HCT116 (cell line): Measurements from ENCODE around the gene MAEA. TPM values are rescaled to one million over a fixed set of nuclear protein-coding genes. Genes with fewer than 3 reads are reported as not detected.

Source experiments
- ATAC-seq: fragments of 200-7000 bp; cut with Tn5 transposase; 2 replicates; pipeline ENCODE4 v1.9.1; 2020; ENCODE audit warnings: mild to moderate bottlenecking, moderate library complexity
- BruUV-seq: library from RNA; stranded (reverse); fragments of 400-500 nt; replicated peaks from 2 replicates; lab custom pipeline; 2021; lab: Mats Ljungman, UMichigan
- CTCF ChIA-PET: fragments of 300-600 bp; sonication (Branson Sonifier 250); formaldehyde crosslinking; loops from one replicate; lab custom pipeline; 2021; ENCODE audit warnings: antibody characterized with exemption; lab: Charles Lee
- POLR2A ChIA-PET: fragments of 300-600, 350-600 bp; sonication (Branson Sonifier 250); formaldehyde crosslinking; loops from one replicate; lab custom pipeline; 2021; ENCODE audit warnings: antibody characterized with exemption; lab: Charles Lee
- RAD21 ChIA-PET, 2 experiments: fragments of 300-600 bp; sonication (Branson Sonifier 250); formaldehyde crosslinking; loops; one replicate each; lab custom pipeline; 2023; ENCODE audit warnings: low total read pairs in 2 of 2; ENCODE audit not compliant: uncharacterized antibody in 2 of 2, unreplicated experiment in 2 of 2, low non-redundant PET in 1 of 2; lab: Charles Lee
- DNase-seq: peaks from one replicate; pipeline ENCODE4 v3.0.0-alpha.2; 2010; ENCODE audit warnings: low read depth, low spot score
- H2AFZ ChIP-seq: fragments of 200-600 bp; shearing (Covaris generic), sonication (generic); 2 replicates; pipeline ENCODE4 v1.6.1; 2017; ENCODE audit warnings: low read depth, mixed run types, mixed read lengths, antibody characterized with exemption, low read length; ENCODE audit not compliant: poor library complexity, severe bottlenecking
- H3K27ac ChIP-seq: 2 replicates; pipeline ENCODE4 v1.5.1; 2012; ENCODE audit warnings: low read depth, low read length
- H3K27me3 ChIP-seq: fragments of 200-600 bp; sonication (generic); 2 replicates; pipeline ENCODE4 v1.6.1; 2016; ENCODE audit warnings: mixed run types, low read length, mixed read lengths; ENCODE audit not compliant: insufficient read depth
- H3K36me3 ChIP-seq, 2 experiments: fragments of 200-500 bp in 1 of 2; fragments of 200-600 bp in 1 of 2; sonication (Bioruptor generic) in 1 of 2; sonication (generic) in 1 of 2; 2 replicates each; pipeline versions ENCODE4 v1.5.1 to v1.6.1; 2014 to 2016; ENCODE audit warnings: low read length in 2 of 2, inconsistent platforms in 1 of 2, mixed read lengths in 1 of 2, mixed run types in 1 of 2; ENCODE audit not compliant: insufficient read depth in 2 of 2, control insufficient read depth in 1 of 2
- H3K4me1 ChIP-seq, 2 experiments: fragments of 200-600 bp in 1 of 2; sonication (generic) in 1 of 2; 2 replicates each; pipeline versions ENCODE4 v1.5.1 to v1.6.1; 2012 to 2017; ENCODE audit warnings: low read length in 2 of 2, inconsistent platforms in 1 of 2, mild to moderate bottlenecking in 1 of 2, mixed read lengths in 1 of 2, mixed run types in 1 of 2, moderate library complexity in 1 of 2; ENCODE audit not compliant: insufficient read depth in 2 of 2, control insufficient read depth in 1 of 2
- H3K4me2 ChIP-seq: fragments of 200-600 bp; sonication (generic); 2 replicates; pipeline ENCODE4 v1.6.1; 2017; ENCODE audit warnings: mixed run types, low read length, mixed read lengths
- H3K4me3 ChIP-seq, 2 experiments: fragments of 200-600 bp in 1 of 2; sonication (generic) in 1 of 2; replicated peaks in 1 of 2; 2 replicates each; pipeline ENCODE4 v1.5.1; 2011 to 2016; ENCODE audit warnings: low read length in 2 of 2, control low read depth in 1 of 2, low read depth in 1 of 2, mild to moderate bottlenecking in 1 of 2, mixed read lengths in 1 of 2, mixed run types in 1 of 2
- H3K79me2 ChIP-seq: fragments of 200-600 bp; sonication (generic); 2 replicates; pipeline ENCODE4 v1.6.1; 2017; ENCODE audit warnings: mild to moderate bottlenecking, mixed run types, low read length, moderate library complexity, mixed read lengths; ENCODE audit not compliant: insufficient read depth
- H3K9ac ChIP-seq: fragments of 200-600 bp; sonication (generic); 2 replicates; pipeline ENCODE4 v1.6.1; 2016; ENCODE audit warnings: low read length, mixed read lengths
- H3K9me2 ChIP-seq: fragments of 200-600 bp; sonication (generic), shearing (Covaris generic); 2 replicates; pipeline ENCODE4 v1.6.1; 2017; ENCODE audit warnings: mixed run types, mild to moderate bottlenecking, moderate library complexity; ENCODE audit not compliant: insufficient read depth
- H3K9me3 ChIP-seq, 2 experiments: fragments of 200-500 bp in 1 of 2; fragments of 200-600 bp in 1 of 2; sonication (Bioruptor generic) in 1 of 2; sonication (generic) in 1 of 2; 2 replicates each; pipeline ENCODE4 v1.6.1; 2014 to 2017; ENCODE audit warnings: low read length in 2 of 2, mixed read lengths in 2 of 2, inconsistent platforms in 1 of 2, low read depth in 1 of 2, mild to moderate bottlenecking in 1 of 2, mixed run types in 1 of 2, moderate library complexity in 1 of 2; ENCODE audit not compliant: control insufficient read depth in 1 of 2, insufficient read depth in 1 of 2
- H4K20me1 ChIP-seq: fragments of 200-600 bp; sonication (generic), shearing (Covaris generic); 2 replicates; pipeline ENCODE4 v1.6.1; 2017; ENCODE audit warnings: mixed run types, mild to moderate bottlenecking, moderate library complexity; ENCODE audit not compliant: insufficient read depth
- ATF3 ChIP-seq: IDR thresholded peaks from 2 replicates; pipeline ENCODE4 v1.6.1; 2012
- CBX3 ChIP-seq: IDR thresholded peaks from 2 replicates; pipeline ENCODE4 v1.6.1; 2012; ENCODE audit warnings: low read depth
- CEBPB ChIP-seq: IDR thresholded peaks from 2 replicates; pipeline ENCODE4 v1.6.1; 2012; ENCODE audit warnings: low read depth
- EGR1 ChIP-seq: IDR thresholded peaks from 2 replicates; pipeline ENCODE4 v1.6.1; 2012; ENCODE audit warnings: low read depth
- EZH2 ChIP-seq: fragments of 200-600 bp; sonication (generic); IDR thresholded peaks from 2 replicates; pipeline ENCODE4 v1.6.1; 2017; ENCODE audit warnings: antibody characterized with exemption, mixed run types
- EZH2phosphoT487 ChIP-seq: fragments of 200-600 bp; IDR thresholded peaks from 2 replicates; pipeline ENCODE4 v1.6.1; 2018; ENCODE audit warnings: antibody characterized with exemption, borderline replicate concordance
- FOSL1 ChIP-seq: IDR thresholded peaks from 2 replicates; pipeline ENCODE4 v1.6.1; 2012; ENCODE audit warnings: low read depth
- MAX ChIP-seq: IDR thresholded peaks from 2 replicates; pipeline ENCODE4 v1.6.1; 2012
- POLR2A ChIP-seq: IDR thresholded peaks from 2 replicates; pipeline ENCODE4 v1.7.0; 2011; ENCODE audit warnings: borderline replicate concordance; ENCODE audit not compliant: insufficient read depth, insufficient read length; ENCODE audit errors: extremely low read depth
- POLR2AphosphoS5 ChIP-seq: IDR thresholded peaks from 2 replicates; pipeline ENCODE4 v1.6.1; 2011; ENCODE audit warnings: mild to moderate bottlenecking, low read depth, low read length, moderate library complexity
- SIN3A ChIP-seq: IDR thresholded peaks from 2 replicates; pipeline ENCODE4 v1.6.1; 2012; ENCODE audit warnings: low read depth
- SP1 ChIP-seq: IDR thresholded peaks from 2 replicates; pipeline ENCODE4 v1.6.1; 2012; ENCODE audit warnings: low read depth
- SRF ChIP-seq: IDR thresholded peaks from 2 replicates; pipeline ENCODE4 v1.6.1; 2012; ENCODE audit warnings: low read depth
- YY1 ChIP-seq: IDR thresholded peaks from 2 replicates; pipeline ENCODE4 v1.6.1; 2011; ENCODE audit warnings: low read length, low read depth, moderate library complexity, mild to moderate bottlenecking; ENCODE audit not compliant: insufficient replicate concordance; ENCODE audit errors: extremely low read depth
- ZBTB33 ChIP-seq: IDR thresholded peaks from 2 replicates; pipeline ENCODE4 v1.6.1; 2011; ENCODE audit warnings: mild to moderate bottlenecking, low read length, moderate library complexity; ENCODE audit not compliant: insufficient replicate concordance; ENCODE audit errors: extremely low read depth
- ZFX ChIP-seq: fragments of 450-650 bp; IDR thresholded peaks from 2 replicates; pipeline ENCODE4 v1.6.1; 2017
- ZNF274 ChIP-seq: fragments of 200-500 bp; sonication (Bioruptor generic); IDR thresholded peaks from 2 replicates; pipeline ENCODE4 v1.6.1; 2014; ENCODE audit warnings: mild to moderate bottlenecking, low read depth, low read length, inconsistent platforms
- intact Hi-C: fragments of 100-400 bp; cut with micrococcal nuclease; formaldehyde crosslinking; loops from 2 replicates; pipeline ENCODE4 v1.10.0; 2022
- total RNA-seq: library from RNA; stranded (reverse); gene quantifications from one replicate; pipeline ENCODE4 v1.2.1, GENCODE V29; 2021; ENCODE audit not compliant: unreplicated experiment
- TF ChIP-seq, protein P1 (sequence below): IDR thresholded peaks from 2 replicates; pipeline ENCODE4 v1.6.1; 2012; ENCODE audit warnings: low read depth

Gene MAEA
- total RNA-seq, 1 experiment from 2014 or later: 88.3 TPM

DNA sequence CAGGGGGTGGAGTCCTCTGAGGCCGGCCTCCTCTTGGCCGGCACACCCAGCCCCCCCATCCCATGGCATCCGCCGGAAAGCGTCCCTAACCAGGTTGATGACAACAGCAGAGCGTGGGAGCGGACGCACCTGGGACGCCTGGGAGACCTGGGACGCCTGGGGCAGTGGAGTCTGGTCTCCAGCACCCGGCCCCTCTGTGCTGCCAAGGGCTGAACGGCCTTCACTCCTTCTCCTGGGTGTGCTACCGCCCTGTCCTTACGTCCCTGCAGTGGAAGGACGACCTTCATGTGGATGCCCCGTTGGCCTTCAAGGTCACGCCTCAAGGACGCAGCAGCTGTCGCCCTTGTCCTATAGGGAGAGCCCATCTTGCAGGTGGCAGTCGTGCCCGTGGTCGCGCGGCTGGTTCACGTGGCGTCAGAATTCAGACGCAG is 89.7 kb downstream of the MAEA start:
- Histone ChIP-seq H3K4me1 (no peaks in the 10 kb centered on the region), H3K4me3 (no peak overlapping the region), H3K79me2 (no peaks in the 10 kb centered on the region), H2AFZ (no peak overlapping the region), H3K9me3 (no peaks in the 10 kb centered on the region), H3K27me3 (no peaks in the 10 kb centered on the region), H3K4me2 (no peak overlapping the region), H3K9me2 (no peaks in the 10 kb centered on the region), H3K36me3 (no peaks in the 10 kb centered on the region; a peak in 1 of 4 replicates), H3K27ac (no peak overlapping the region), H3K9ac (no peak overlapping the region), H4K20me1 (no peaks in the 10 kb centered on the region)
- RAD21 ChIA-PET: no interaction called here
- TF ChIP-seq YY1 (no peak), SP1 (no peak), CBX3 (no peak), POLR2AphosphoS5 (no peak), EZH2 (no peak), POLR2A (no peak), SRF (no peak), ZNF274 (no peak), ZFX (no peak), SIN3A (no peak), CEBPB (no peak), EGR1 (no peak), FOSL1 (no peak), ZBTB33 (no peak), EZH2phosphoT487 (no peak), MAX (no peak), ATF3 (no peak)
- TF ChIP-seq, protein P1, sequence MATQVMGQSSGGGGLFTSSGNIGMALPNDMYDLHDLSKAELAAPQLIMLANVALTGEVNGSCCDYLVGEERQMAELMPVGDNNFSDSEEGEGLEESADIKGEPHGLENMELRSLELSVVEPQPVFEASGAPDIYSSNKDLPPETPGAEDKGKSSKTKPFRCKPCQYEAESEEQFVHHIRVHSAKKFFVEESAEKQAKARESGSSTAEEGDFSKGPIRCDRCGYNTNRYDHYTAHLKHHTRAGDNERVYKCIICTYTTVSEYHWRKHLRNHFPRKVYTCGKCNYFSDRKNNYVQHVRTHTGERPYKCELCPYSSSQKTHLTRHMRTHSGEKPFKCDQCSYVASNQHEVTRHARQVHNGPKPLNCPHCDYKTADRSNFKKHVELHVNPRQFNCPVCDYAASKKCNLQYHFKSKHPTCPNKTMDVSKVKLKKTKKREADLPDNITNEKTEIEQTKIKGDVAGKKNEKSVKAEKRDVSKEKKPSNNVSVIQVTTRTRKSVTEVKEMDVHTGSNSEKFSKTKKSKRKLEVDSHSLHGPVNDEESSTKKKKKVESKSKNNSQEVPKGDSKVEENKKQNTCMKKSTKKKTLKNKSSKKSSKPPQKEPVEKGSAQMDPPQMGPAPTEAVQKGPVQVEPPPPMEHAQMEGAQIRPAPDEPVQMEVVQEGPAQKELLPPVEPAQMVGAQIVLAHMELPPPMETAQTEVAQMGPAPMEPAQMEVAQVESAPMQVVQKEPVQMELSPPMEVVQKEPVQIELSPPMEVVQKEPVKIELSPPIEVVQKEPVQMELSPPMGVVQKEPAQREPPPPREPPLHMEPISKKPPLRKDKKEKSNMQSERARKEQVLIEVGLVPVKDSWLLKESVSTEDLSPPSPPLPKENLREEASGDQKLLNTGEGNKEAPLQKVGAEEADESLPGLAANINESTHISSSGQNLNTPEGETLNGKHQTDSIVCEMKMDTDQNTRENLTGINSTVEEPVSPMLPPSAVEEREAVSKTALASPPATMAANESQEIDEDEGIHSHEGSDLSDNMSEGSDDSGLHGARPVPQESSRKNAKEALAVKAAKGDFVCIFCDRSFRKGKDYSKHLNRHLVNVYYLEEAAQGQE: no peak
- POLR2A ChIA-PET: no interaction called here
- no peak for DNase-seq
- CTCF ChIA-PET: no interaction called here
- intact Hi-C loops: no loop called here
- ATAC-seq: no peak
- BruUV-seq: no TSS peak
